ENCODE results near the gene COL4A2.

The COL4A2 gene

GRCh38 chr13:110353339-110353977 is 46.4 kb downstream of the COL4A2 start:
- DNase-seq (ENCODE audit: low read depth in 1 of 2, low spot score in 1 of 2) = no peak

- no peak for DNase-seq (ENCODE audit: low read depth in 1 of 2, low spot score in 1 of 2)
These were observed 47.1 kb downstream of the COL4A2 start for GRCh38 chr13:110354123-110354627.

GRCh38 chr13:110354715-110355473 is 47.8 kb downstream of the COL4A2 start:
- no peak for DNase-seq (ENCODE audit: low read depth in 1 of 2, low spot score in 1 of 2)

GRCh38 chr13:110356362-110356761 is 49.3 kb downstream of the COL4A2 start:
- no peak for DNase-seq (ENCODE audit: low read depth in 1 of 2, low spot score in 1 of 2)

GRCh38 chr13:110358381-110358780 is 51.3 kb downstream of the COL4A2 start:
- DNase-seq (ENCODE audit: low read depth in 1 of 2, low spot score in 1 of 2) = no peak

GRCh38 chr13:110359840-110360301 is 52.8 kb downstream of the COL4A2 start:
- no peak for DNase-seq (ENCODE audit: low read depth in 1 of 2, low spot score in 1 of 2)

GRCh38 chr13:110360598-110360997 is 53.5 kb downstream of the COL4A2 start:
- no peak for DNase-seq (ENCODE audit: low read depth in 1 of 2, low spot score in 1 of 2)

- no peak for DNase-seq (ENCODE audit: low read depth in 1 of 2, low spot score in 1 of 2)
These were observed 54.4 kb downstream of the COL4A2 start for GRCh38 chr13:110361365-110361911.

- DNase-seq (ENCODE audit: low read depth in 1 of 2, low spot score in 1 of 2) = no peak
These were observed 55.9 kb downstream of the COL4A2 start for GRCh38 chr13:110363010-110363409.

- DNase-seq (ENCODE audit: low read depth in 1 of 2, low spot score in 1 of 2) = no peak
These were observed 57.0 kb downstream of the COL4A2 start for GRCh38 chr13:110364081-110364480.

GRCh38 chr13:110365876-110366275 is 58.8 kb downstream of the COL4A2 start:
- DNase-seq (ENCODE audit: low read depth in 1 of 2, low spot score in 1 of 2) = no peak

- no peak for DNase-seq (ENCODE audit: low read depth in 1 of 2, low spot score in 1 of 2)
These were observed 59.6 kb downstream of the COL4A2 start for GRCh38 chr13:110366733-110367132.

GRCh38 chr13:110367620-110368019 is 60.5 kb downstream of the COL4A2 start:
- DNase-seq (ENCODE audit: low read depth in 1 of 2, low spot score in 1 of 2) = no peak

- DNase-seq (ENCODE audit: low read depth in 1 of 2, low spot score in 1 of 2) = no peak
These were observed 61.3 kb downstream of the COL4A2 start for GRCh38 chr13:110368408-110368807.

GRCh38 chr13:110369400-110369799 is 62.3 kb downstream of the COL4A2 start:
- DNase-seq (ENCODE audit: low read depth in 1 of 2, low spot score in 1 of 2) = no peak

- no peak for DNase-seq (ENCODE audit: low read depth in 1 of 2, low spot score in 1 of 2)
These were observed 64.7 kb downstream of the COL4A2 start for GRCh38 chr13:110371550-110372465.

GRCh38 chr13:110372676-110373075 is 65.6 kb downstream of the COL4A2 start:
- no peak for DNase-seq (ENCODE audit: low read depth in 1 of 2, low spot score in 1 of 2)

GRCh38 chr13:110373617-110374016 is 66.5 kb downstream of the COL4A2 start:
- DNase-seq (ENCODE audit: low read depth in 1 of 2, low spot score in 1 of 2) = no peak

GRCh38 chr13:110374431-110375370 is 67.6 kb downstream of the COL4A2 start:
- no peak for DNase-seq (ENCODE audit: low read depth in 1 of 2, low spot score in 1 of 2)

GRCh38 chr13:110376120-110376519 is 69.0 kb downstream of the COL4A2 start:
- no peak for DNase-seq (ENCODE audit: low read depth in 1 of 2, low spot score in 1 of 2)
